ENCODE results near the gene B3GNT7.
"Not testable (repeated sequence)": the region's sequence is repeated elsewhere in the genome, so short reads cannot be mapped to it uniquely, and the experiment has no call there.

DNA sequence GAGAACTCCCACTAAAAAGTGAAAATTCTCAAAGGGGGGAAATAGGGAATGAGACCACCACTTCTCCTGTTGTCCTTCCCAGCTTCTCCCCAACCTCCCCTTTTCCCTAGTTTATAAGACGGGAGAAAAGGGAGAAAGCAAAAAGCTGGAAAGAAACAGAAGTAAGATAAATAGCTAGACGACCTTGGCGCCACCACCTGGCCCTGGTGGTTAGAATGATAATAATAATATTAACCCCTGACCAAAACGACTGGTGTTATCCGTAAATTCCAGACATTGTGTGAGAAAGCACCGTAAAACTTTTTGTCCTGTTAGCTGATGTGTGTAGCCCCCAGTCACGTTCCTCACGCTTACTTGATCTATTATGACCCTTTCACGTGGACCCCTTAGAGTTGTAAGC lies 12.8 kb downstream of the B3GNT7 start:
- TF ChIP-seq SMC3 (conservative IDR thresholded peaks at IDR 0.05; ENCODE audit: poor library complexity); POLR2AphosphoS5 (IDR thresholded peaks at IDR 0.05); EP300 (conservative IDR thresholded peaks at IDR 0.05; ENCODE audit: poor library complexity, severe bottlenecking): not testable (repeated sequence)
- TF ChIP-seq, protein P1, sequence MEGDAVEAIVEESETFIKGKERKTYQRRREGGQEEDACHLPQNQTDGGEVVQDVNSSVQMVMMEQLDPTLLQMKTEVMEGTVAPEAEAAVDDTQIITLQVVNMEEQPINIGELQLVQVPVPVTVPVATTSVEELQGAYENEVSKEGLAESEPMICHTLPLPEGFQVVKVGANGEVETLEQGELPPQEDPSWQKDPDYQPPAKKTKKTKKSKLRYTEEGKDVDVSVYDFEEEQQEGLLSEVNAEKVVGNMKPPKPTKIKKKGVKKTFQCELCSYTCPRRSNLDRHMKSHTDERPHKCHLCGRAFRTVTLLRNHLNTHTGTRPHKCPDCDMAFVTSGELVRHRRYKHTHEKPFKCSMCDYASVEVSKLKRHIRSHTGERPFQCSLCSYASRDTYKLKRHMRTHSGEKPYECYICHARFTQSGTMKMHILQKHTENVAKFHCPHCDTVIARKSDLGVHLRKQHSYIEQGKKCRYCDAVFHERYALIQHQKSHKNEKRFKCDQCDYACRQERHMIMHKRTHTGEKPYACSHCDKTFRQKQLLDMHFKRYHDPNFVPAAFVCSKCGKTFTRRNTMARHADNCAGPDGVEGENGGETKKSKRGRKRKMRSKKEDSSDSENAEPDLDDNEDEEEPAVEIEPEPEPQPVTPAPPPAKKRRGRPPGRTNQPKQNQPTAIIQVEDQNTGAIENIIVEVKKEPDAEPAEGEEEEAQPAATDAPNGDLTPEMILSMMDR (IDR thresholded peaks at IDR 0.05; ENCODE audit: poor library complexity, severe bottlenecking): not testable (repeated sequence)
- TF ChIP-seq, protein P2, sequence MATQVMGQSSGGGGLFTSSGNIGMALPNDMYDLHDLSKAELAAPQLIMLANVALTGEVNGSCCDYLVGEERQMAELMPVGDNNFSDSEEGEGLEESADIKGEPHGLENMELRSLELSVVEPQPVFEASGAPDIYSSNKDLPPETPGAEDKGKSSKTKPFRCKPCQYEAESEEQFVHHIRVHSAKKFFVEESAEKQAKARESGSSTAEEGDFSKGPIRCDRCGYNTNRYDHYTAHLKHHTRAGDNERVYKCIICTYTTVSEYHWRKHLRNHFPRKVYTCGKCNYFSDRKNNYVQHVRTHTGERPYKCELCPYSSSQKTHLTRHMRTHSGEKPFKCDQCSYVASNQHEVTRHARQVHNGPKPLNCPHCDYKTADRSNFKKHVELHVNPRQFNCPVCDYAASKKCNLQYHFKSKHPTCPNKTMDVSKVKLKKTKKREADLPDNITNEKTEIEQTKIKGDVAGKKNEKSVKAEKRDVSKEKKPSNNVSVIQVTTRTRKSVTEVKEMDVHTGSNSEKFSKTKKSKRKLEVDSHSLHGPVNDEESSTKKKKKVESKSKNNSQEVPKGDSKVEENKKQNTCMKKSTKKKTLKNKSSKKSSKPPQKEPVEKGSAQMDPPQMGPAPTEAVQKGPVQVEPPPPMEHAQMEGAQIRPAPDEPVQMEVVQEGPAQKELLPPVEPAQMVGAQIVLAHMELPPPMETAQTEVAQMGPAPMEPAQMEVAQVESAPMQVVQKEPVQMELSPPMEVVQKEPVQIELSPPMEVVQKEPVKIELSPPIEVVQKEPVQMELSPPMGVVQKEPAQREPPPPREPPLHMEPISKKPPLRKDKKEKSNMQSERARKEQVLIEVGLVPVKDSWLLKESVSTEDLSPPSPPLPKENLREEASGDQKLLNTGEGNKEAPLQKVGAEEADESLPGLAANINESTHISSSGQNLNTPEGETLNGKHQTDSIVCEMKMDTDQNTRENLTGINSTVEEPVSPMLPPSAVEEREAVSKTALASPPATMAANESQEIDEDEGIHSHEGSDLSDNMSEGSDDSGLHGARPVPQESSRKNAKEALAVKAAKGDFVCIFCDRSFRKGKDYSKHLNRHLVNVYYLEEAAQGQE (IDR thresholded peaks at IDR 0.05; ENCODE audit: borderline replicate concordance): not testable (repeated sequence)
